Right atrium auricular region (tissue), 2 donors: ENCODE measurements around the gene ADAMTS2. TPM values are rescaled to one million over a fixed set of nuclear protein-coding genes. Genes with fewer than 3 reads are reported as not detected.
A peak's percentile ranks its signal among the peaks of the same experiment; 100 is the strongest.

Experiments
- DNase-seq: peaks from one replicate; pipeline ENCODE4 v3.0.0-alpha.2; 2019; ENCODE audit warnings: low spot score
- H3K27ac ChIP-seq, 2 donors: fragments of 200-600 bp; sonication (generic); 1 replicate in 1 of 2; 2 replicates in 1 of 2; pipeline ENCODE4 v1.5.1; 2016 to 2019
- H3K27me3 ChIP-seq, 2 donors: fragments of 200-600 bp; sonication (generic); one replicate each; pipeline versions ENCODE4 v1.5.1 to v1.6.0; 2017 to 2019
- H3K36me3 ChIP-seq: fragments of 200-600 bp; sonication (generic); one replicate; pipeline ENCODE4 v1.5.1; 2016
- H3K4me1 ChIP-seq, 2 donors: fragments of 200-600 bp; sonication (generic); one replicate each; pipeline versions ENCODE4 v1.5.1 to v1.6.0; 2017 to 2019
- H3K4me3 ChIP-seq, 2 donors: fragments of 200-600 bp; sonication (generic); 1 replicate in 1 of 2; 2 replicates in 1 of 2; pipeline ENCODE4 v1.5.1; 2017 to 2019; ENCODE audit warnings: mild to moderate bottlenecking in 1 of 2, moderate library complexity in 1 of 2
- H3K9me3 ChIP-seq, 2 donors: fragments of 200-600 bp; sonication (generic); one replicate each; pipeline ENCODE4 v1.5.1; 2019
- CTCF ChIP-seq, 2 donors: fragments of 200-600 bp; sonication (generic); IDR thresholded peaks; one replicate each; pipeline ENCODE4 v1.5.1; 2019; ENCODE audit warnings: antibody characterized with exemption in 2 of 2
- total RNA-seq, 2 donors: library from RNA; depleted of rRNA; stranded (reverse); fragments of >200 nt; gene quantifications; one replicate each; pipeline ENCODE4 v1.1.0, GENCODE V29; 2016

The ADAMTS2 gene
- total RNA-seq, 2 donors from 2014 or later = 13.6 to 13.7 TPM

GRCh38 chr5:179126506-179126991 is 218.7 kb downstream of the ADAMTS2 start:
- Histone ChIP-seq H3K4me1 (no peaks in the 10 kb centered on the region), H3K27me3 (no peaks in the 10 kb centered on the region), H3K9me3 (no peaks in the 10 kb centered on the region), H3K4me3 (no peak overlapping the region), H3K27ac (no peak overlapping the region), H3K36me3 (no peaks in the 10 kb centered on the region)
- no peak for DNase-seq
- TF ChIP-seq CTCF (IDR thresholded peaks at IDR 0.05) = no peak

DNA sequence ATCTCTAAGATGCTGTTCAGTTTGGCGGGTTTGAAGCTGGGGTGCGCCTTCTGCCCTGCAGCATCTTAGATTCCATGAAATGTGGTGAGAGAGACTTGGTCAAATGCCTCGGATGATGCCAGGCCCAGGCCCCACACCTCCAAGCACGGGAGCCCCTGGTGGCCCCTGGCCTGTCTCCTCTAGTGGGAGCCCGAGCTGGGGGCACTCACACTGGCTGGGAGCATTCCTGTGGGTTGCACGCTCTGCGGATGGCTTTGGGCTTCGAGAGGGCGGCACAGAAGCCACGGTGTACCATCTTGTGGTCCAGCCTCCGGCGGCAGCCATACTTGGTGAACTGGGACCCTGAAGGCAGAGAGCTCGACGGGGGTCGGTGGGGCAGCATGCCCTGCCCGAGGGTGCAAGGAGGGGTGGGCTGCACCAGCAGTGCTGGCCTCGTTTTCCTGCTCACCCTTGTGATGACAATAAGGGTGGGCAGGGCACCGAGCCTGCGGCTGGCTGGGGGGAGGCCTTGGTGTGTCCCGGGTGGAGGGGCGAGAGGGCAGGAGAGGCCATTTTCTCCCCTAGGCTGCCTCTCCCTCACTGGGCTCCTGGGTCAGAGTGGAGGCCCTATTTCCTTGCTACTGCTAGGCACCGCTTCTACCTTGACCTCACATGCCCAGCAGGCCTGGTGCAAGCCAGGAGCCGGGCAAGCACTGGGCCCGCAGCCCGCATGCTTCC is 219.3 kb downstream of the ADAMTS2 start:
- no peak for DNase-seq
- Histone ChIP-seq H3K4me3 (no peak overlapping the region), H3K4me1 (no peaks in the 10 kb centered on the region), H3K36me3 (no peaks in the 10 kb centered on the region), H3K27ac (no peak overlapping the region), H3K27me3 (no peaks in the 10 kb centered on the region), H3K9me3 (no peaks in the 10 kb centered on the region)
- no peak for TF ChIP-seq CTCF (IDR thresholded peaks at IDR 0.05)

DNA sequence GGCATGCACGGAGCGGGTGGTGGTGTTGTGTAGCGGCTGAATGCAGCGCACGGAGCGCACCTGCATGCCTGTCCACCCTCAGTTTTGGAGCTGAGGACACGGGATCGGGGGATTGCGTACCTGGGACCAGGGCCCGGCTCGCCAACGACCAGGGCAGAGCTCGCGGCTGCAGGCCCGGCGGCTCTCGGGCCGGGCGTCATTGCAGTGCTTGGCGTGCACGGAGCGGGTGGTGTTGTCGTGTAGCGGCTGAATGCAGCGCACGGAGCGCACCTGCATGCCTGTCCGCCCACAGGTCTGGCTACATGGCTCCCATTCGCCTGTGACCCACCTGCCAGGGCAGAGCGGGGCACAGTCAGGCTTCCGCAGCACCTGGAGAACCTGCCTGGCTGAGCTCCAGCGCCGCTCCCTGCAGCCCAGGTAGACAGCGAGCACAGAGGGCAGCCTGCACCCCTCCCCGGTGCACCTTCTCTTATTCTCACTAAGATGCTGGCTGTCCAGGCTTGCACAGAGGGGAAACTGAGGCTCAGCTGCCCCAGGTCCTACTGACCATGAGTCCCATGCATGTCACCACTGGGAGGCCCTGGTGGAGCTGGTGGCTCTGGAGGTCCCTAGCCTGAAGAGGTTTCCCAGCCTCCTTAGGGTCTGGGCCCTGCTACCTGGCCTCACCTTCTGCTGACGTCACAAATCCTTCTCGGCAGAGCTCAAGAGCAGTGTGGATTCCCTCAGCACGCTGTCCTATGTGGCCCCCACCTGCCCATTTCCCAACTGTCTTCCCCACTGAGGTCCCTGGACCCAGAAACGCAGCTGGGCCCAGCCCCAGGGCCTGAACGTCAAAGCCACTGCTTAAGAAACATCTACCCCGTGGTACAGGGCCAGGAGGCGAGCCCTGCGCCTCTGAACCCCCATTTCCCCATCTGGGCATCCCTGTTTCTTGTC is 220.1 kb downstream of the ADAMTS2 start:
- H3K36me3 ChIP-seq = no peaks in the 10 kb centered on the region
- H3K4me1 ChIP-seq = no peaks in the 10 kb centered on the region
- H3K27ac ChIP-seq = no peak overlapping the region
- DNase-seq = no peak
- H3K4me3 ChIP-seq = no peak overlapping the region
- no peaks in the 10 kb centered on the region for H3K9me3 ChIP-seq
- TF ChIP-seq CTCF (IDR thresholded peaks at IDR 0.05) = no peak
- H3K27me3 ChIP-seq = no peaks in the 10 kb centered on the region

- no peaks in the 10 kb centered on the region for H3K9me3 ChIP-seq
- H3K27me3 ChIP-seq = no peaks in the 10 kb centered on the region
- H3K27ac ChIP-seq = no peak overlapping the region
- no peaks in the 10 kb centered on the region for H3K4me1 ChIP-seq
- DNase-seq = peak; percentile 21
- no peaks in the 10 kb centered on the region for H3K36me3 ChIP-seq
- H3K4me3 ChIP-seq = no peak overlapping the region
- no peak for TF ChIP-seq CTCF (IDR thresholded peaks at IDR 0.05)
Observed at GRCh38 chr5:179124273-179124852, 220.9 kb downstream of the ADAMTS2 start.

- Histone ChIP-seq H3K27me3 (no peaks in the 10 kb centered on the region), H3K9me3 (no peaks in the 10 kb centered on the region), H3K4me3 (no peak overlapping the region), H3K36me3 (no peaks in the 10 kb centered on the region), H3K27ac (no peak overlapping the region), H3K4me1 (no peaks in the 10 kb centered on the region)
- no peak for TF ChIP-seq CTCF (IDR thresholded peaks at IDR 0.05)
- peak; percentile 36 for DNase-seq
Observed at GRCh38 chr5:179123491-179124272, 221.6 kb downstream of the ADAMTS2 start.
